Adrenal gland (tissue), 5 donors: ENCODE results near the gene TBC1D24.

Experiments used
- POLR2A ChIP-seq, 2 donors: fragments of 450-650 bp; IDR thresholded peaks; one replicate each; pipeline ENCODE4 v1.6.1; 2017; ENCODE audit warnings: antibody characterized with exemption in 2 of 2, mild to moderate bottlenecking in 2 of 2, moderate library complexity in 1 of 2
- TF ChIP-seq, protein P1 (sequence below), 6 experiments: fragments of 450-650 bp in 4 of 6; fragments of 200-600 bp in 2 of 6; sonication (generic) in 1 of 6; IDR thresholded peaks; 1 replicate in 5 of 6; 2 replicates in 1 of 6; pipeline versions ENCODE4 v1.5.1 to v1.8.0; 2016 to 2021; ENCODE audit warnings: antibody characterized with exemption in 6 of 6, mild to moderate bottlenecking in 2 of 6, moderate library complexity in 1 of 6
- donor health status: DM: no; HTN: no; CAD: no.

DNA sequence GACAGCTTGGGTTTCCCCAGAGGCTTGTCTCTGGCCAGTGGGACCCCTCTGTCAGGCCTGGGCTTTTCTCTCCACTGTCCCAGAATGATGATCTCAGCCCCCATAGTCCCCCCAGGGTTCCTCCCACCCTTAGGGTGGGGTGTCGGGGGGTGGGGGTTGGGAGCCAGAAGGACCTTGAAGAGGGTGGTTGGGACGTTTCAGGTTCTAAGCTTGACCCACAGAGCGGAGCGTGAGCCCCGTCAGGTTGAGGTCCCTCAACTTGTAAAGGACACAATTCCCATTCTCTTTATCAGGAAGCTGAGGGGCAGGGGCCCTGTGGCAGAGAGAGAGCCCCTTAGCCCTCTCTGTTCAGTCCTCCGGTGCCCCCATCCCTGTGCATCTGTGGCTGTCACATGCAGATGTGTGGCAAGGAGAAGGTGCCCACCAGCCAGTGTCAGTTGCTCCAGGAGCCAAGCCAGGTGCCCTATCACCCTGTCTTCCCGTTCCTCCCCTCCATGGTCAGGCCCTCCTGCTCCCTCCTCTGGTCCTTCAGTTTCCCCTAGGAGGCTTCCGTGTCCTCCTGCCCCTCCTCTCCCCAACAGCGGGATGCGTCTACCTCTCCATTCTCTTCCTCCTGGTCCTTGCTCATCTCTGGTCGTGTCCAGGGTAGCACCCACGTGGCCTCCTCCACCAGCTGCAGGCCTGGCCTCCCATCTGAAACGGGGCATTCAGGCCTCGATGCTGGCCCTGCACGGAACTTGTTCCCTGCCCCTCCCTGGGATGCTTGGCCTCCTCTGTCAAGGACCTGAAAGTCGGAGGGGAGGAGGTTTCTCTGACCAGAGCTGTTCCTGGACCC, 5.3 kb upstream of the TBC1D24 start:
- TF ChIP-seq, protein P1, sequence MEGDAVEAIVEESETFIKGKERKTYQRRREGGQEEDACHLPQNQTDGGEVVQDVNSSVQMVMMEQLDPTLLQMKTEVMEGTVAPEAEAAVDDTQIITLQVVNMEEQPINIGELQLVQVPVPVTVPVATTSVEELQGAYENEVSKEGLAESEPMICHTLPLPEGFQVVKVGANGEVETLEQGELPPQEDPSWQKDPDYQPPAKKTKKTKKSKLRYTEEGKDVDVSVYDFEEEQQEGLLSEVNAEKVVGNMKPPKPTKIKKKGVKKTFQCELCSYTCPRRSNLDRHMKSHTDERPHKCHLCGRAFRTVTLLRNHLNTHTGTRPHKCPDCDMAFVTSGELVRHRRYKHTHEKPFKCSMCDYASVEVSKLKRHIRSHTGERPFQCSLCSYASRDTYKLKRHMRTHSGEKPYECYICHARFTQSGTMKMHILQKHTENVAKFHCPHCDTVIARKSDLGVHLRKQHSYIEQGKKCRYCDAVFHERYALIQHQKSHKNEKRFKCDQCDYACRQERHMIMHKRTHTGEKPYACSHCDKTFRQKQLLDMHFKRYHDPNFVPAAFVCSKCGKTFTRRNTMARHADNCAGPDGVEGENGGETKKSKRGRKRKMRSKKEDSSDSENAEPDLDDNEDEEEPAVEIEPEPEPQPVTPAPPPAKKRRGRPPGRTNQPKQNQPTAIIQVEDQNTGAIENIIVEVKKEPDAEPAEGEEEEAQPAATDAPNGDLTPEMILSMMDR (IDR thresholded peaks at IDR 0.05): no peak
- TF ChIP-seq POLR2A (IDR thresholded peaks at IDR 0.05): no peak
